ENCODE data around the gene IL22RA1. TPM values are rescaled to one million over a fixed set of nuclear protein-coding genes. Genes with fewer than 3 reads are reported as not detected.

Gene IL22RA1
- polyA plus RNA-seq, 2 of the 4 experiments (the other 2 are of a cell fraction) = 1.5 to 1.7 TPM

DNA sequence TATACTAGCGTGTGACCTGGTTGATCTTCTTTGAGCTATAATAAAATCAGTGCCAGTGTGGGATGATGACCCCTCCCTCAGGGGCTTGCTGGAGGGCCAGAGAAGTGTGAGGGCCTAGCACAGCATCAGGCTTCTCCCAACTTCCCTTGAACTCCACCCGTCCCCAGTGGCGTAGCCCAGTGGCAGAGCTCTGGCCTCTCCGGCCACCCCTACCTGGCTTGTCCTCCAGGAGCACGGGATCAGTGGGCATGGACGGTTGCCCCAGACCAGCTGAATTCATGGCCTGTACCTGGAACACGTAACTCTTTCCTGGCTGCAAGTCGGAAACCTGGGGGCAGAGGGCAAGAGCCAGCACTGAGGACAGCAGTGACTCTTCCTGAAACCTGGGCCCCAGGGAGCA, 67.0 kb downstream of the IL22RA1 start (continued):
- TF ChIP-seq PBX3 (IDR thresholded peaks at IDR 0.05) = no peak
- no peak for TF ChIP-seq ZSCAN20 (CRISPR knock-in tag; IDR thresholded peaks at IDR 0.05)
- no peak for TF ChIP-seq ATOH8 (CRISPR knock-in tag; IDR thresholded peaks at IDR 0.05; ENCODE audit: low read depth)
- TF ChIP-seq BCL3 (IDR thresholded peaks at IDR 0.05) = no peak

DNA sequence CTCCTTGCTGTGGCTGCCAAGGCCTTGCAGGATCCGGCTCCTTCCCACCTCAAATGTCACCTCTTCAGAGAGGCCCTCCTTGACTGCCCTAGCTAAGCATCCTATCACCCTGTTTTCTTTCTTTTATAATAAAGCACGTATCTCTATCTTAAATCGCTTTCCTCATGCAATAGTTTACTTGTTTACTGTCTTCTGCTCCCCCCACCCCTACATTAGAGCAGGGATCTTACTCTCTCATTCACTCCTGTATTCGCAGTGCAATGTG, 67.4 kb downstream of the IL22RA1 start:
- ChIA-PET POLR2A (no interaction called here), CTCF (interaction anchor here (0.5 kb wide), 1 partner anchor 69 kb away, joined by 3 read pairs; no protein-coding TSS in a partner anchor)
- FAIRE-seq (no peak), ATAC-seq (no peak), DNase-seq (ENCODE audit: low read depth in 1 of 2, low spot score in 1 of 2) (no peak)
- Histone ChIP-seq H3K9me3 (no peaks in the 10 kb centered on the region), H3K27ac (no peak overlapping the region), H3K4me2 (no peak overlapping the region), H3K4me1 (peaks cover 8% of the 10 kb centered on the region; the same call in 2 of the 3 replicates), H3K4me3 (no peak overlapping the region)
- 88% methylated on average over 4 of the region's 4 CpGs for WGBS (ENCODE audit: missing lambda C conversion rate)
- TF ChIP-seq HES2 (IDR thresholded peaks at IDR 0.05) = no peak
- peak; percentile 38 for TF ChIP-seq ZFP36 (IDR thresholded peaks at IDR 0.05; ENCODE audit: borderline replicate concordance, partially characterized antibody)

DNA sequence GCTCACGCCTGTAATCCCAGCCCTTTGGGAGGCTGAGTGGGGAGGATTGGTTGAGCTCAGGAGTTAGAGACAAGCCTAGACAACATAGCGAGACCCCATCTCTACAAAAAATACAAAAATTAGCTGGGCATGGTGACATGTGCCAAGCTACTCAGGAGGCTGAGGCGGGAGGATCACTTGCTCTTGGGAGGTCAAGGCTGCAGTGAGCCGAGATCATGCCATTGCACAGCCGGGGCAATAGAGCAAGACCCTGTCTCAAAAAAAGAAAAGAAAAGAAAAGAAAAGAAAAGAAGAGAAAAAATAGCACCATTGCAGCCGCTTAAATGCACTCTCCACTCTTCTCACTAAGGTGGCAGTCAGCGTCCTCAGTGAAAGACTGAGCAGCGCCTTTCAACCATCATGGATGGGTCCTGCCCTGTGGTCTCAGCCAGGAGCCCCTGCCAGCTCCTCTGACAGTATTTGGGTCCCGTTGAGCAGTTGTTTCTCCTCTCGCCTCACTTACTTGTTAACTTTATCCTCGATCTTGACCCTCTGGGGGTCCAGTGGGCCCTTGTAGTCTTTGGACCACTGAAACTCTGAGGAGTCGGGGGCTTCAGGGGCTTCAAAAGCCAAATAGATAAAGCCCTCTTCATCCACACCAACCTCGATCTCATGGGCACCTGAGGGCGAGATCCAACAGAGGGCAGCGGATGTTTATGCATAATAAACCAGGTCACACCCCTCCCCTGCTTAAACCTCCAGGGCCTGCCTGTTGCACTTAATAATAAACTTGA, 67.9 kb downstream of the IL22RA1 start:
- Histone ChIP-seq H3K4me1 (peaks cover 8% of the 10 kb centered on the region; the same call in 2 of the 3 replicates), H3K9me3 (no peaks in the 10 kb centered on the region), H3K27ac (no peak overlapping the region), H3K4me2 (no peak overlapping the region), H3K4me3 (no peak overlapping the region)
- ATAC-seq = no peak
- FAIRE-seq = no peak
- TF ChIP-seq RAD21 (conservative IDR thresholded peaks at IDR 0.05 in 1 of 2, IDR thresholded peaks at IDR 0.05 in 1 of 2) (peak in 1 of 2 experiments; percentile 14; a peak in 1 of 5 replicates), FOXS1 (CRISPR knock-in tag; IDR thresholded peaks at IDR 0.05) (no peak)
- POLR2A ChIA-PET = no interaction called here
- 68% methylated on average over 15 of the region's 15 CpGs for WGBS (ENCODE audit: missing lambda C conversion rate)
- DNase-seq (ENCODE audit: low read depth in 1 of 2, low spot score in 1 of 2) = no peak
- CTCF ChIA-PET = interaction anchor here (0.5 to 1.6 kb wide), 3 partner anchors 37 to 69 kb away, joined by 3 to 6 read pairs (median 4); partner anchors contain the start of gene MYOM3

GRCh38 chr1:24074196-24074595, 68.7 kb downstream of the IL22RA1 start:
- ChIA-PET POLR2A (no interaction called here), CTCF (interaction anchor here (0.6 to 1.6 kb wide), 3 partner anchors 38 to 48 kb away, joined by 3 to 6 read pairs (median 4); partner anchors contain the start of gene MYOM3)
- H3K9me3 ChIP-seq = no peaks in the 10 kb centered on the region
- no peak overlapping the region for H3K27ac ChIP-seq
- DNase-seq (ENCODE audit: low read depth in 1 of 2, low spot score in 1 of 2) (no peak), FAIRE-seq (no peak), ATAC-seq (no peak)
- TF ChIP-seq HDAC2 (IDR thresholded peaks at IDR 0.05) (no peak), RFX5 (IDR thresholded peaks at IDR 0.05) (no peak), SMC3 (IDR thresholded peaks at IDR 0.05) (no peak), MAFK (IDR thresholded peaks at IDR 0.05; ENCODE audit: partially characterized antibody) (no peak), NR3C1 (IDR thresholded peaks at IDR 0.05) (no peak), EP300 (IDR thresholded peaks at IDR 0.05) (no peak)
- no peak overlapping the region for H3K4me3 ChIP-seq
- 68% methylated on average over 3 of the region's 5 CpGs for WGBS (ENCODE audit: missing lambda C conversion rate)
- H3K4me2 ChIP-seq = no peak overlapping the region
- peaks cover 8% of the 10 kb centered on the region; the same call in 2 of the 3 replicates for H3K4me1 ChIP-seq

Measured in A549 (cell line).